Bronchial epithelial cell (primary cell): ENCODE data around the gene HMGCS2. TPM values are rescaled to one million over a fixed set of nuclear protein-coding genes. Genes with fewer than 3 reads are reported as not detected.

Experiments used
- DNase-seq: peaks from one replicate; pipeline ENCODE4 v3.0.0-alpha.2; 2010; ENCODE audit warnings: low read depth
- FAIRE-seq: peaks from 2 replicates; lab custom pipeline; 2011; peaks lifted over from hg19 to GRCh38; lab: Jason Lieb, UNC
- H3K27me3 ChIP-seq: 2 replicates; pipeline ENCODE4 v1.5.1; 2011; ENCODE audit warnings: low read length; ENCODE audit not compliant: control insufficient read depth, insufficient read depth
- H3K36me3 ChIP-seq: 2 replicates; pipeline ENCODE4 v1.5.1; 2011; ENCODE audit warnings: low read length; ENCODE audit not compliant: control insufficient read depth, insufficient read depth
- H3K4me3 ChIP-seq: 2 replicates; pipeline ENCODE4 v1.5.1; 2011; ENCODE audit warnings: mild to moderate bottlenecking, low read depth, low read length, control low read depth
- total RNA-seq: library from RNA; depleted of rRNA; stranded (reverse); fragments of >200 nt; gene quantifications from 2 replicates; pipeline ENCODE4 v1.2.1, GENCODE V29; 2014
- TF ChIP-seq, protein P1 (sequence below): IDR thresholded peaks from 2 replicates; pipeline ENCODE4 v1.5.1; 2011; ENCODE audit warnings: mild to moderate bottlenecking, moderate library complexity, low read length, control low read depth, inconsistent platforms; ENCODE audit not compliant: insufficient read depth, severe bottlenecking

HMGCS2 gene
- total RNA-seq, 1 donor from 2014 or later = 0.26 TPM

DNA sequence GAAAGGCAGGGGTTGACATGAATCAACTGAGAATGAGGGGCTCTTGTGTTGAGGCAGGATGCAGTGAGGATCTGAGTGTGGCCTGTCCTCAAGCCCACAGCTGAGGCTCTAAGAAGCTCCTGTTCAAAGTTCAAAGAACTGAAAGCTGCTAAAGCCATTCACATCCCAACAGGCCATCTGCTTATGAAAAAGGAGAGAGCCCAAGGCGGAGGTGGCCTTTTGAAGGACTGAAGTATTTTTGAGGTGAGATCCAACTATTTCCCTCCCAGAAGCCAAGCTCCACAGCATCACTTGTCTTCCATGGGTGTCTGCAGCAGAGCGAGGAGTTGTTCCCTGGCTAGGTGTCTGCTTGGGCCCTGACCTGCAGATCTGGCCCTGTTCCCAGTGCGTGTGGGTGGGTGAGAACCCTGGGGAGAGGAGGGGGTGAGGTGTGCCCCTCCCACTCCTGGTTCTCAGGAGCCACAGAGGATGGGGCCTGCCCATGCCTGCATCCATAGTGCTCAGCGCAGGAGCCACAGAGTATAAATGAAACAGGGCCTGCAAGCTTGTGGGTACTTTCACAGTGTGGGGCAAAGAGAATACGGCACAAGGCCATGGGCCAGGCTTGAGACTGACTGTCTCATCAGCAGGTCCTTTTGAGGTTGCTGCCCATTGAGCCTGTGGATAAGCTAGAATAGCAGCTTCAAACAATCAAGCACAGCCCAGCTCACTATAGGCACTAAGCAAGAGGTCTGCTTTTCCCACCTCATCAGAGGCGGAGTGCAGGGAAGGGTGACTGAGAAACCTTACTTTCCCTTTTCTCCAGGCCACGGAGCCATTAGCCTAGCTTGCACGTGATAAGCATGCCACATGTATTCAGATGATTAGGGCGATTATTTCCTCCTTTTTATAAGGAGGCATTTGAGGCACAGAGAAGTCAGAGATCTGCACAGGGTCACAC is 26.8 kb upstream of the HMGCS2 start:
- H3K36me3 ChIP-seq = no peaks in the 10 kb centered on the region
- no peak for FAIRE-seq
- H3K27me3 ChIP-seq = no peaks in the 10 kb centered on the region
- peak; percentile 74 for DNase-seq
- TF ChIP-seq, protein P1, sequence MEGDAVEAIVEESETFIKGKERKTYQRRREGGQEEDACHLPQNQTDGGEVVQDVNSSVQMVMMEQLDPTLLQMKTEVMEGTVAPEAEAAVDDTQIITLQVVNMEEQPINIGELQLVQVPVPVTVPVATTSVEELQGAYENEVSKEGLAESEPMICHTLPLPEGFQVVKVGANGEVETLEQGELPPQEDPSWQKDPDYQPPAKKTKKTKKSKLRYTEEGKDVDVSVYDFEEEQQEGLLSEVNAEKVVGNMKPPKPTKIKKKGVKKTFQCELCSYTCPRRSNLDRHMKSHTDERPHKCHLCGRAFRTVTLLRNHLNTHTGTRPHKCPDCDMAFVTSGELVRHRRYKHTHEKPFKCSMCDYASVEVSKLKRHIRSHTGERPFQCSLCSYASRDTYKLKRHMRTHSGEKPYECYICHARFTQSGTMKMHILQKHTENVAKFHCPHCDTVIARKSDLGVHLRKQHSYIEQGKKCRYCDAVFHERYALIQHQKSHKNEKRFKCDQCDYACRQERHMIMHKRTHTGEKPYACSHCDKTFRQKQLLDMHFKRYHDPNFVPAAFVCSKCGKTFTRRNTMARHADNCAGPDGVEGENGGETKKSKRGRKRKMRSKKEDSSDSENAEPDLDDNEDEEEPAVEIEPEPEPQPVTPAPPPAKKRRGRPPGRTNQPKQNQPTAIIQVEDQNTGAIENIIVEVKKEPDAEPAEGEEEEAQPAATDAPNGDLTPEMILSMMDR = no peak
- no peak overlapping the region for H3K4me3 ChIP-seq

DNA sequence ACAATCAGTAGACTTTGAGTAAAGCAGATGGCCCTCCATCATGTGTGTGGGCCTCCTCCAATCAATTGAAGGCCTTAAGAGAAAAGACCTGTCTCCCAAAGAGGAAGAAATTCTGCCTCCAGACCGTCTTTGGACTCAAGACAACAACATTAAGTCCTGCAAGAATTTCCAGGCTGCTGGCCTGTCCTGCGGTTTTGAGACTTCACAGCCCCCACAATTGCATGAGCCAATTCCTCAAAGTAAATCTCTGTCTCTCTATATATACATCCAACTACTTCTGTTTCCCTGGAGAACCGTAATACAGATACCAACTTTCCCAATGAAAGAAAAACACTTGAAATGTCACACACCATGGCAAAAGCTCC is 26.2 kb upstream of the HMGCS2 start:
- no peaks in the 10 kb centered on the region for H3K27me3 ChIP-seq
- TF ChIP-seq, protein P1 = no peak
- DNase-seq = no peak
- FAIRE-seq = no peak
- no peaks in the 10 kb centered on the region for H3K36me3 ChIP-seq
- H3K4me3 ChIP-seq = no peak overlapping the region

DNA sequence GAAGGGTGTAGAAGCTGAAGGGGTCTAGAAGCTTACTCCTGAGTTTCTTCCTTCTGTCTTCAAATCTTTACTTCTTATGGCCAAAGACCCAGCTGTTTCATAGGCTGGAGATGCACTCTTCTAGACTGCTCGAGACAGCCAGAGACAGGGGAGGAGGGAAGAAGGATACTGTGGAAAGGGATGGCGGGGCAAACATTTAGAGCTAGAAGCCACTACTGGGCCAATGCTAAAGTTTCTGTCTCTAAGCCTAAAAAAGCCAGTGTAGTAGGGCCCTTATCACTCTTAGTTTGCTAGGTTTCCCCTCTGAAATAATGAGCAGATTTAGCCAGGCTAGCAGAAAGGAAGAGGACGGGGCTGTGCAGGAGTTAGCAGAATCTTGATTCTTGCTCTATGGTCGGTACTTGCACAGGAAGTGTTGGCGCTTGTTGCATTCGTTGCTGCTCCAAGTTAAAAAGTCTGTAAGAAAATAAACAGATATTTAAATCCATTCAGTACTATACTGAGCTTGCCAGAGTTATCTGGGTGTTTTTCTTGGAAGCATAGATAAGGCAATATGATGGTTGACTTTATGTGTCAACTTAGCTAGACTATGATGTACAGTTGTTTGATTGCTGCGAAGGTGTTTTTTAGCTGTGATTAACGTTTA is 25.6 kb upstream of the HMGCS2 start:
- no peaks in the 10 kb centered on the region for H3K27me3 ChIP-seq
- no peak for DNase-seq
- no peak overlapping the region for H3K4me3 ChIP-seq
- FAIRE-seq = no peak
- TF ChIP-seq, protein P1 = no peak
- no peaks in the 10 kb centered on the region for H3K36me3 ChIP-seq

DNA sequence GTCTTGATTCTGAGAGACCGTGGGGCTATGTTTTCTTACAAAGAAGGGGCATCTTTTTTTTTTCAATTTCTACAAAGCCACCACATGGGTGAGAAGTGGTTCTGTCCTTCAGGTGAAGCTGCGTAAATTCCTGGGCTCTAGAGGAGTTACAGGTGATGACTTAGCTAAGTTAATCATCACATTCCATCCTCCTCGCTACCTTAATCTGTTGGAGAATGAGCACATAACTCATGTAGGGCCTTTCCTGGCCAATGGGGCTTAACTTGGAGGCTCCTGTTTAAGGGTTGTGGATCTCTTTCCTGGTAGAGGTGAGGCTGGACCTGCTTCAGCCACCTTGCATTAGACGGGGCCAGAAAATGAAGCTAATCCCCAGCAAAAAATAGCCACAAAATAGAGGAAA is 22.7 kb upstream of the HMGCS2 start:
- no peaks in the 10 kb centered on the region for H3K36me3 ChIP-seq
- H3K4me3 ChIP-seq = no peak overlapping the region
- H3K27me3 ChIP-seq = no peaks in the 10 kb centered on the region
- DNase-seq = peak; percentile 66
- no peak for FAIRE-seq
- TF ChIP-seq, protein P1 = no peak

DNA sequence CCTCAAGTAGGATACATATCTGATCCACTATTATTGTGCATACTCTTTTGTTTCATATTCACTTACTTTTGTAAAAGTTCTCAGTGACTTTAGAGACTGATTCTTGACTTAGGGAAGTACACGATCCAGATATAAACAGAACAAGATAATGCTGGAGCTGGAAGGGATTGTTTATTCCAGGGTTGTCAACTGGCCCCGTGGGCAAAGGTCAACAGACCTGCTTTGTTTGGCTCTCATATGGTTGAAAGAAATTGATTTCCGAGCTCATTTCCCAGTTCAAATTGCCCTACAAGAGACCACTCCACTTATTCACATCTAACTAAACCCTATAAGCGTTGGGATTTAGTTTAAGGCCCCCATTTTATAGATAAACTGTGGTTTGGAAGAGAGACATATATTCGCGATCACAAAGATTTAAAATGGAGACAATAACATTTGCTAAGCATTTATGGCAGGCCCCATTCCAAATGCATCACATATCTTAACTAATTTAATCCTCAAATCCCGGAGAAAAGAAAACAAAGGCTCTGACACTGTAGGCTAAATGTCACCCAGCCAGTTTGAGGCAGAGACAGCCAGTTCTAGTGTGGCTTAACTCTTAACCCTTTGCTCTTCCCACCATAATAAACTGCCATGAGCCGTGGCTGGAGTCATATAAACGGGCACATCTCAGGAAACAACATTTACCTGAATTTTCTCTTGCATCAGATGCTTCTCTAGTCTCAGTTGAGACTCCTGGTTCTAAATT is 21.9 kb upstream of the HMGCS2 start:
- H3K4me3 ChIP-seq = no peak overlapping the region
- H3K36me3 ChIP-seq = no peaks in the 10 kb centered on the region
- no peaks in the 10 kb centered on the region for H3K27me3 ChIP-seq
- TF ChIP-seq, protein P1 = no peak
- no peak for FAIRE-seq
- DNase-seq = no peak
